ENCODE results near the gene CASZ1. TPM values are rescaled to one million over a fixed set of nuclear protein-coding genes. Genes with fewer than 3 reads are reported as not detected.
A peak's percentile ranks its signal among the peaks of the same experiment; 100 is the strongest.

The CASZ1 gene
- total RNA-seq, 1 experiment from 2014 or later, result 3.9 TPM

- Histone ChIP-seq H4K5ac (ENCODE audit: insufficient read length, low read depth, low read length) (no peak overlapping the region), H3K56ac (ENCODE audit: insufficient read length, low read depth, low read length) (no peak overlapping the region), H4K8ac (replicated peaks; ENCODE audit: insufficient read length, low read depth, low read length) (no peak overlapping the region), H2BK20ac (ENCODE audit: low read depth, low read length, poor library complexity, severe bottlenecking) (no peak overlapping the region), H2BK12ac (ENCODE audit: insufficient read length, low read depth, low read length) (no peak overlapping the region), H3K18ac (ENCODE audit: insufficient read length, low read depth, low read length) (peak overlapping the region; percentile 46), H3K79me2 (ENCODE audit: insufficient read depth, low read length) (no peaks in the 10 kb centered on the region), H3K4me1 (ENCODE audit: insufficient read depth, low read length) (no peaks in the 10 kb centered on the region), H3K27ac (ENCODE audit: insufficient read length, low read depth, low read length) (no peak overlapping the region), H3K23ac (ENCODE audit: insufficient read length, low read depth, low read length) (no peak overlapping the region), H3K4ac (ENCODE audit: low read depth, low read length) (no peak overlapping the region; the same call in 1 of the 2 replicates), H2AFZ (ENCODE audit: low read length) (no peak overlapping the region), H3K9me3 (ENCODE audit: control insufficient read depth, low read depth, low read length) (no peaks in the 10 kb centered on the region), H3K4me2 (ENCODE audit: insufficient read depth, insufficient read length, low read length) (no peak overlapping the region), H4K20me1 (ENCODE audit: control insufficient read depth, insufficient read depth, insufficient read length) (no peaks in the 10 kb centered on the region), H3T11ph (ENCODE audit: low read length) (no peak overlapping the region), H2BK120ac (ENCODE audit: low read depth, low read length, poor library complexity, severe bottlenecking) (no peak overlapping the region), H3K14ac (ENCODE audit: insufficient read depth, low read length) (0 out of 2 replicates have a peak overlapping the region, but pooled peaks have one; percentile 44), H3K9ac (ENCODE audit: extremely low read depth, insufficient read length, low read length) (no peak overlapping the region), H3K79me1 (ENCODE audit: insufficient read depth, low read depth, low read length, poor library complexity, severe bottlenecking) (no peaks in the 10 kb centered on the region), H2BK15ac (ENCODE audit: low read depth, low read length) (no peak overlapping the region), H2AK5ac (ENCODE audit: insufficient read length, low read length) (no peak overlapping the region), H2BK5ac (ENCODE audit: insufficient read length, low read length) (no peak overlapping the region), H4K91ac (ENCODE audit: insufficient read length, low read depth, low read length) (no peak overlapping the region), H3K23me2 (ENCODE audit: insufficient read length, low read depth, low read length, poor library complexity, severe bottlenecking) (no peaks in the 10 kb centered on the region), H3K27me3 (ENCODE audit: insufficient read depth, low read length) (no peaks in the 10 kb centered on the region)
- no peaks in the 10 kb centered on the region; the same call in 1 of the 2 replicates for H3K27me3 Mint-ChIP-seq (ENCODE audit: low read depth)
- no CpG with 5 or more reads among the region's 31 CpGs for WGBS (ENCODE audit: extremely low coverage, insufficient read length, low lambda C conversion rate)
- H3K4me3 Mint-ChIP-seq, result no peak overlapping the region; a peak in 1 of 5 replicates
- no peak for DNase-seq
- TF ChIP-seq, protein P1, sequence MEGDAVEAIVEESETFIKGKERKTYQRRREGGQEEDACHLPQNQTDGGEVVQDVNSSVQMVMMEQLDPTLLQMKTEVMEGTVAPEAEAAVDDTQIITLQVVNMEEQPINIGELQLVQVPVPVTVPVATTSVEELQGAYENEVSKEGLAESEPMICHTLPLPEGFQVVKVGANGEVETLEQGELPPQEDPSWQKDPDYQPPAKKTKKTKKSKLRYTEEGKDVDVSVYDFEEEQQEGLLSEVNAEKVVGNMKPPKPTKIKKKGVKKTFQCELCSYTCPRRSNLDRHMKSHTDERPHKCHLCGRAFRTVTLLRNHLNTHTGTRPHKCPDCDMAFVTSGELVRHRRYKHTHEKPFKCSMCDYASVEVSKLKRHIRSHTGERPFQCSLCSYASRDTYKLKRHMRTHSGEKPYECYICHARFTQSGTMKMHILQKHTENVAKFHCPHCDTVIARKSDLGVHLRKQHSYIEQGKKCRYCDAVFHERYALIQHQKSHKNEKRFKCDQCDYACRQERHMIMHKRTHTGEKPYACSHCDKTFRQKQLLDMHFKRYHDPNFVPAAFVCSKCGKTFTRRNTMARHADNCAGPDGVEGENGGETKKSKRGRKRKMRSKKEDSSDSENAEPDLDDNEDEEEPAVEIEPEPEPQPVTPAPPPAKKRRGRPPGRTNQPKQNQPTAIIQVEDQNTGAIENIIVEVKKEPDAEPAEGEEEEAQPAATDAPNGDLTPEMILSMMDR (conservative IDR thresholded peaks at IDR 0.05), result no peak
- peaks cover 5 to 45% of the 10 kb centered on the region in 2 experiments for H3K4me1 Mint-ChIP-seq
- H3K36me3 Mint-ChIP-seq (ENCODE audit: insufficient read depth in 1 of 3, low read depth in 3 of 3), result no peaks in the 10 kb centered on the region
- H3K27ac Mint-ChIP-seq, result peak overlapping the region in 2 of 3 experiments; percentile 70 to 95; a peak in 3 of 7 replicates
- no peaks in the 10 kb centered on the region; a peak in 1 of 5 replicates for H3K9me3 Mint-ChIP-seq
Observed at GRCh38 chr1:10728595-10729410, 67.6 kb downstream of the CASZ1 start.

Data from H9 (cell line).